A549 (cell line): ENCODE results near the gene ZNF732. TPM values are rescaled to one million over a fixed set of nuclear protein-coding genes. Genes with fewer than 3 reads are reported as not detected.

Experiments used
- ATAC-seq, 2 experiments: fragments of 200-7000 bp in 1 of 2; fragments of >200 bp in 1 of 2; cut with Nextera tagmentation in 1 of 2; cut with Tn5 transposase in 1 of 2; 3 replicates each; pipeline versions ENCODE4 v1.8.0 to v1.9.1; 2018 to 2020; ENCODE audit warnings: mild to moderate bottlenecking in 1 of 2, moderate library complexity in 1 of 2
- CTCF ChIA-PET: fragments of 300-600 bp; sonication (Branson Sonifier 250); formaldehyde crosslinking; extraction: SDS; loops from one replicate; lab custom pipeline; 2021; ENCODE audit warnings: antibody characterized with exemption, inconsistent platforms; lab: Yijun Ruan, JAX
- POLR2A ChIA-PET: fragments of 350-600 bp; formaldehyde crosslinking; extraction: SDS; loops from one replicate; lab custom pipeline; 2021; ENCODE audit warnings: antibody characterized with exemption, inconsistent platforms; lab: Yijun Ruan, JAX
- DNase-seq, 2 experiments: peaks; one replicate each; pipeline versions ENCODE4 v3.0.0 to v3.0.0-alpha.2; 2011 to 2016; ENCODE audit warnings: low read depth in 1 of 2, low spot score in 1 of 2
- FAIRE-seq: peaks from 2 replicates; lab custom pipeline; 2011; peaks lifted over from hg19 to GRCh38; lab: Jason Lieb, UNC
- H3K27ac ChIP-seq, 2 experiments: fragments of >200 bp; sonication (Bioruptor Twin); formaldehyde crosslinking; 3 replicates each; pipeline ENCODE4 v1.5.1; 2016 to 2017
- H3K4me1 ChIP-seq: fragments of >200 bp; sonication (Bioruptor Twin); formaldehyde crosslinking; 3 replicates; pipeline ENCODE4 v1.6.1; 2016
- H3K4me2 ChIP-seq: fragments of >200 bp; sonication (Bioruptor Twin); formaldehyde crosslinking; 3 replicates; pipeline ENCODE4 v1.6.1; 2016
- H3K4me3 ChIP-seq: fragments of >200 bp; sonication (Bioruptor Twin); formaldehyde crosslinking; 3 replicates; pipeline ENCODE4 v1.5.1; 2016
- H3K9me3 ChIP-seq: fragments of >200 bp; sonication (Bioruptor Twin); formaldehyde crosslinking; 3 replicates; pipeline ENCODE4 v1.6.1; 2016
- BHLHE40 ChIP-seq: IDR thresholded peaks from 2 replicates; pipeline ENCODE4 v1.6.1; 2012; ENCODE audit warnings: low read depth, low read length, inconsistent platforms
- CBX2 ChIP-seq: fragments of 200-600 bp; sonication (generic); IDR thresholded peaks from 2 replicates; pipeline ENCODE4 v1.6.1; 2016; ENCODE audit warnings: low read depth, mild to moderate bottlenecking, borderline replicate concordance
- CBX8 ChIP-seq: fragments of 200-600 bp; sonication (generic); IDR thresholded peaks from 2 replicates; pipeline ENCODE4 v1.6.1; 2016
- CHD4 ChIP-seq: fragments of 200-600 bp; sonication (generic); IDR thresholded peaks from 2 replicates; pipeline ENCODE4 v1.6.1; 2016; ENCODE audit warnings: antibody characterized with exemption, mild to moderate bottlenecking, borderline replicate concordance
- FOSB ChIP-seq: fragments of 250-450 bp; sonication (Bioruptor Pico); IDR thresholded peaks from 2 replicates; pipeline ENCODE4 v1.5.0; 2020; ENCODE audit warnings: mild to moderate bottlenecking, moderate library complexity
- FOSL2 ChIP-seq, 2 experiments: fragments of 450-650 bp in 1 of 2; fragments of >200 bp in 1 of 2; sonication (Bioruptor Twin) in 1 of 2; formaldehyde crosslinking; IDR thresholded peaks; 2 replicates each; pipeline versions ENCODE4 v1.5.0 to v1.6.1; 2016 to 2020; ENCODE audit warnings: mild to moderate bottlenecking in 1 of 2, moderate library complexity in 1 of 2
- FOXS1 ChIP-seq: fragments of 250-450 bp; sonication (Bioruptor Pico); IDR thresholded peaks from 2 replicates; pipeline ENCODE4 v1.5.0; 2020; ENCODE audit warnings: mild to moderate bottlenecking, moderate library complexity
- HOXA7 ChIP-seq: fragments of 250-450 bp; sonication (Bioruptor Pico); IDR thresholded peaks from 2 replicates; pipeline ENCODE4 v1.5.0; 2020; ENCODE audit warnings: mild to moderate bottlenecking, moderate library complexity
- JUNB ChIP-seq: fragments of >200 bp; sonication (Bioruptor Twin); formaldehyde crosslinking; IDR thresholded peaks from 2 replicates; pipeline ENCODE4 v1.6.1; 2016
- KDM1A ChIP-seq: fragments of 200-600 bp; sonication (generic); IDR thresholded peaks from 2 replicates; pipeline ENCODE4 v1.6.1; 2016; ENCODE audit warnings: low read depth, mild to moderate bottlenecking
- MAX ChIP-seq: IDR thresholded peaks from 2 replicates; pipeline ENCODE4 v1.6.1; 2012
- MAZ ChIP-seq: fragments of 150-350 bp; IDR thresholded peaks from 2 replicates; pipeline ENCODE4 v1.6.1; 2014; ENCODE audit warnings: antibody characterized with exemption, low read depth, low read length, borderline replicate concordance
- NFE2L2 ChIP-seq: fragments of 150-350 bp; conservative IDR thresholded peaks from 2 replicates; pipeline ENCODE4 v1.6.1; 2014; ENCODE audit warnings: low read length
- NPAS2 ChIP-seq: fragments of 250-450 bp; sonication (Bioruptor Pico); IDR thresholded peaks from 2 replicates; pipeline ENCODE4 v1.8.0; 2022; ENCODE audit warnings: mild to moderate bottlenecking, moderate library complexity, borderline replicate concordance
- PBX3 ChIP-seq: IDR thresholded peaks from 2 replicates; pipeline ENCODE4 v1.6.1; 2012
- PHF8 ChIP-seq: fragments of 200-600 bp; sonication (generic); IDR thresholded peaks from 2 replicates; pipeline ENCODE4 v1.6.1; 2016; ENCODE audit warnings: low read depth, mild to moderate bottlenecking, antibody characterized with exemption, moderate library complexity, borderline replicate concordance
- POLR2A ChIP-seq: IDR thresholded peaks from 2 replicates; pipeline ENCODE4 v1.6.1; 2012; ENCODE audit warnings: mild to moderate bottlenecking, low read length
- ZC3H11A ChIP-seq: fragments of 450-650 bp; IDR thresholded peaks from 2 replicates; pipeline ENCODE4 v1.6.1; 2014; ENCODE audit warnings: antibody characterized with exemption, mild to moderate bottlenecking
- ZSCAN20 ChIP-seq: fragments of 250-450 bp; sonication (Bioruptor Pico); IDR thresholded peaks from 2 replicates; pipeline ENCODE4 v1.8.0; 2022; ENCODE audit warnings: mild to moderate bottlenecking, moderate library complexity
- whole genome bisulfite sequencing: methylation state at CpG from one replicate; pipeline ENCODE4 v1.1.6; 2017; ENCODE audit errors: missing lambda C conversion rate; 5-methylcytosine and 5-hydroxymethylcytosine counted together
- polyA plus RNA-seq, 4 experiments: library from polyadenylated mRNA; depleted of rRNA in 3 of 4; stranded (reverse); fragments of >200 nt; fragmentation: RNase III in 1 of 4; extraction: RNeasy Plus Mini Kit Qiagen cat#74134 plus additional on column Dnase treatment in 1 of 4; gene quantifications; 2 replicates in 3 of 4; 3 replicates in 1 of 4; pipeline ENCODE4 v1.2.3, GENCODE V29; 2011 to 2017
- TF ChIP-seq, protein P1 (sequence below): IDR thresholded peaks from 2 replicates; pipeline ENCODE4 v1.6.1; 2012; ENCODE audit warnings: low read depth, borderline replicate concordance
- TF ChIP-seq, protein P2 (sequence below): fragments of 200-600 bp; sonication (generic); IDR thresholded peaks from 2 replicates; pipeline ENCODE4 v1.6.1; 2016; ENCODE audit warnings: antibody characterized with exemption, mild to moderate bottlenecking, moderate library complexity

ZNF732 gene
- polyA plus RNA-seq, 2 of the 4 experiments (the other 2 are of a cell fraction), result not detected

DNA sequence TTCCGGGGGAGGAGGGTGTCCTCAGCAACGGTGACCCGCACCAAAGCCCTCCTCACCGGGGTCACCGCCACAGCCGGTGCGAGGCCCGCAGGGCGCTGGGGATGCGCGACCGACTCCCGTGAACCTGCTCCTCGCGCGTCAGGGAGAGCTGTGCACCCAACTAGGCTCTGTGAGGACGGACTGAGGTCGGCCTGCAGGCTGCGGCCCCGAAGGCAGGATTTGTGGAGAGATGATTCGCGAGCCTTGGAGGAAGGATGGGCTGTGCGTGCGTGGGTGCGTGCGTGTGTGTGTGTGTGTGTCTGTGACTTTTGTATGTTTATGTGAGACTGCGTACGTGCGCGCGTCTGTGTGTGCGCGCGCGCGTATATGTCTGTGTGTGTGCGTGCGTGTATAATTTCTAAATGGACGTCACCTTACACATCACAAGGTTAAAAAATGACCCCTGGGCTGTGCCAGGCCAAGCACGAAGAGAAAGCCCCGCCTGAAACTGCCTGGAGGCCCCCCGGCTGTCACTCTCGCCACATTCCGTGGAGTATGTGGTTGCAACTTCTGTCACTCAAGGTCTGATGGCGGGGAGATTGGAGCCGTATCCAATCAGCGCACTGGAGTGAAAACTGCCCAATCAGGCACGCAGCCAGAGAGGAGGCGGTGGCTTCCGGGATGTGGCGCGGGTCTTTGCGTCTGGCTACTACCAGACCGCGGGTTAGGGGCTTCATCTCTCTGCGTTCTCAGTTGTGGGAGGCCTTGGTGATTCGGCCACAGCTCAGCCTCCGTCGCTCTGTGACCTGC lies 32.1 kb upstream of the ZNF732 start, which contains the start of gene ZNF141 (continued):
- peak; percentile 98 for TF ChIP-seq PBX3
- no peak for TF ChIP-seq ZSCAN20 (CRISPR knock-in tag)
- TF ChIP-seq NPAS2 (CRISPR knock-in tag), result no peak
- no peak for TF ChIP-seq CHD4
- TF ChIP-seq MAX, result peak; percentile 43; the same call in 1 of the 2 replicates
- TF ChIP-seq, protein P1, sequence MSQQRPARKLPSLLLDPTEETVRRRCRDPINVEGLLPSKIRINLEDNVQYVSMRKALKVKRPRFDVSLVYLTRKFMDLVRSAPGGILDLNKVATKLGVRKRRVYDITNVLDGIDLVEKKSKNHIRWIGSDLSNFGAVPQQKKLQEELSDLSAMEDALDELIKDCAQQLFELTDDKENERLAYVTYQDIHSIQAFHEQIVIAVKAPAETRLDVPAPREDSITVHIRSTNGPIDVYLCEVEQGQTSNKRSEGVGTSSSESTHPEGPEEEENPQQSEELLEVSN, result peak; percentile 32; the same call in 1 of the 2 replicates
- TF ChIP-seq, all 56 proteins: peak for 8

DNA sequence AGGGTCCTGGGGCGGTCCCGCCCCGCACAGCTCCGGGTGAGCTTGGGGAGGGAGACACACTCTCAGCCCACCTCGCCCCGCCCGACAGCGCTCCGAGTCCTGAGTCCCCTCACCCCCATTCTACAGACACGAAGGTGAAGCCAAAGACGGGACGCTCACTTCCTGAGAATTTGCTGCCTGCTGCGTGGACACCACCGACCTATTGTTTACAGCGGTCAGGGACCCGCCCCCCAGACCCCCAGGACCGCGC lies 31.5 kb upstream of the ZNF732 start:
- FAIRE-seq (no peak), DNase-seq (no peak)
- H3K4me3 ChIP-seq, result peak overlapping the region; percentile 92

More for the DNA sequence above, 31.5 kb upstream of the ZNF732 start:
- WGBS, result no CpG with 5 or more reads among the region's 18 CpGs
- ChIA-PET CTCF (no interaction called here), POLR2A (no interaction called here)
- no peak for ATAC-seq
- H3K9me3 ChIP-seq, result peaks cover 39% of the 10 kb centered on the region
- peak overlapping the region; percentile 88 for H3K4me2 ChIP-seq
- TF ChIP-seq PHF8 (no peak), MAX (no peak), FOXS1 (no peak), MAZ (no peak), KDM1A (no peak), POLR2A (no peak), ZC3H11A (no peak), JUNB (no peak), HOXA7 (CRISPR knock-in tag) (no peak), NFE2L2 (no peak), BHLHE40 (no peak), FOSB (CRISPR knock-in tag) (no peak), CBX8 (no peak), CBX2 (no peak), FOSL2 (IDR thresholded peaks at IDR 0.05) (no peak), FOSL2 (CRISPR knock-in tag; IDR thresholded peaks at IDR 0.05) (no peak), NPAS2 (CRISPR knock-in tag) (no peak)
- TF ChIP-seq, protein P2, sequence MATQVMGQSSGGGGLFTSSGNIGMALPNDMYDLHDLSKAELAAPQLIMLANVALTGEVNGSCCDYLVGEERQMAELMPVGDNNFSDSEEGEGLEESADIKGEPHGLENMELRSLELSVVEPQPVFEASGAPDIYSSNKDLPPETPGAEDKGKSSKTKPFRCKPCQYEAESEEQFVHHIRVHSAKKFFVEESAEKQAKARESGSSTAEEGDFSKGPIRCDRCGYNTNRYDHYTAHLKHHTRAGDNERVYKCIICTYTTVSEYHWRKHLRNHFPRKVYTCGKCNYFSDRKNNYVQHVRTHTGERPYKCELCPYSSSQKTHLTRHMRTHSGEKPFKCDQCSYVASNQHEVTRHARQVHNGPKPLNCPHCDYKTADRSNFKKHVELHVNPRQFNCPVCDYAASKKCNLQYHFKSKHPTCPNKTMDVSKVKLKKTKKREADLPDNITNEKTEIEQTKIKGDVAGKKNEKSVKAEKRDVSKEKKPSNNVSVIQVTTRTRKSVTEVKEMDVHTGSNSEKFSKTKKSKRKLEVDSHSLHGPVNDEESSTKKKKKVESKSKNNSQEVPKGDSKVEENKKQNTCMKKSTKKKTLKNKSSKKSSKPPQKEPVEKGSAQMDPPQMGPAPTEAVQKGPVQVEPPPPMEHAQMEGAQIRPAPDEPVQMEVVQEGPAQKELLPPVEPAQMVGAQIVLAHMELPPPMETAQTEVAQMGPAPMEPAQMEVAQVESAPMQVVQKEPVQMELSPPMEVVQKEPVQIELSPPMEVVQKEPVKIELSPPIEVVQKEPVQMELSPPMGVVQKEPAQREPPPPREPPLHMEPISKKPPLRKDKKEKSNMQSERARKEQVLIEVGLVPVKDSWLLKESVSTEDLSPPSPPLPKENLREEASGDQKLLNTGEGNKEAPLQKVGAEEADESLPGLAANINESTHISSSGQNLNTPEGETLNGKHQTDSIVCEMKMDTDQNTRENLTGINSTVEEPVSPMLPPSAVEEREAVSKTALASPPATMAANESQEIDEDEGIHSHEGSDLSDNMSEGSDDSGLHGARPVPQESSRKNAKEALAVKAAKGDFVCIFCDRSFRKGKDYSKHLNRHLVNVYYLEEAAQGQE, result no peak
- no peaks in the 10 kb centered on the region for H3K4me1 ChIP-seq
- H3K27ac ChIP-seq, result peak overlapping the region; percentile 79 to 89
